ENCODE data around the gene GAB2.

The GAB2 gene

GRCh38 chr11:78339483-78339882 lies 78.1 kb downstream of the GAB2 start:
- DNase-seq, result no peak

DNA sequence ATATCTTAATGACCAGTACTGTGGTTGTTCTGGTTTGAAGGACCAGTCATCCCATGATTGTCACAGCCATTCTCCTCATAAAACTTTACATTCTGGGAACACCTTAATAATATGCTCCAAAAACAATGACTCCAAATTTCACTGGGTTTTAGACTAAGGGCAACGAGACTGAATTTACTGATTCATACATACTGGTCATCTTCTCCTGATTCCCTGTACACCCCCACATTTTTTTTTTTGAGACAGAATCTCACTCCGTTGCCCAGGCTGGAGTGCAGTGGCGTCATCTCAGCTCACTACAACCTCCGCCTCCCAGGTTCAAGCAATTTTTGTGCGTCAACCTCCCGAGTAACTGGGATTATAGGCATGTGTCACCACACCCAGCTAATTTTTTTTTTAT lies 78.9 kb downstream of the GAB2 start:
- DNase-seq, result no peak

DNA sequence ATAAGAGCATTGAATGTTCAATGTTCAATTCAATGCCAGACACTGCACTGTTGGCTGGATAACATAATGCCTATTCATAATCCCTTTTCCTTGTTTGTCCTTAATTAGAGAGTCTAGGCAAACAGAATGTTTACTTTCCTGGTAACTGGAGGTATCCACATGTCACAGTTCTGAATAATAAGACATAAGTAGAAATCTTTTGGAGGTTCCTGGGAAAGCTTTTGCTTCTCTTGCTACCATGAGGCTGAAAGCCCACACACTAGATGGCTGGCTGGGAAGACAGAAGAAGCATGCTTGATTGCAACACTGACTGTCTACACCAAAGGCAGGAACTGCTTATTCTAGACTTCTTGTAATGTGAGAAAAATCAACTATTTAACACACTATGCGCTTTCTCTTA lies 79.5 kb downstream of the GAB2 start:
- DNase-seq, result no peak

- DNase-seq, result no peak
These were observed 80.1 kb downstream of the GAB2 start for GRCh38 chr11:78337554-78337924.

GRCh38 chr11:78336877-78337553 lies 80.6 kb downstream of the GAB2 start:
- DNase-seq, result no peak

DNA sequence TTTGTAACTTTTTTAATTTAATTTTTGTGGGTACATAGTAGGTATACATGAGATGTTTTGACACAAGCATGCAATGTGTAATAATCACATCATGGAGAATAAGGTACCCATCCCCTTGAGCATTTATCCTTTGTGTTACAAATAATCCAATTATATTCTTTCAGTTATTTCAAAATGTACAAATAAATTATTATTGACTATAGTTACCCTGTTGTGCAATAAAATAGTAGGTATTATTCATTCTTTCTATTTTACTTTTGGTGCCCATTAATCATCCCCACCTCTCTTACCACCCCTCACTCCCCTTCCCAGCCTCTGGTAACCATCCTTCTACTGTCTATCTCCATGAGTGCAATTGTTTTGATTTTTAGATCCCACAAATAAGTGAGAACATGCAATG lies 83.5 kb downstream of the GAB2 start:
- DNase-seq, result no peak

DNA sequence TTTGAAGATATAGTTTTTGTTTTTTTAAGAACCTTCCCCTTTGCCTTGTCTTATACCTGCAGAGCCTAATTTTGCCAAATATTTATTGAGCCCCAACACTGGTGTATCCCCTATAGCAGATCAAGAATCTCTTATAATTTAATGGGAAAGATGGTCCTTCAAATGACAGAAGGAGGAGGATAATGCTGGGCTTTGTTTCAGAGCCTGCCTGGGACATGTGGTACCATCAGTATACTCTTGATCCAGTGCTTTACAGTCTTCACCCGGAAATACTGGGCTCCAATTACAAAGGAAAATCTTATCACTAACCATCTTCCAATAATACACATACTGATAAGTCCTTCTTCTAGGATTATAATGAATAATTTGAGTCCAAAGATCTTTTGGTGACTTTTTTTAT lies 84.7 kb downstream of the GAB2 start:
- DNase-seq, result no peak

DNA sequence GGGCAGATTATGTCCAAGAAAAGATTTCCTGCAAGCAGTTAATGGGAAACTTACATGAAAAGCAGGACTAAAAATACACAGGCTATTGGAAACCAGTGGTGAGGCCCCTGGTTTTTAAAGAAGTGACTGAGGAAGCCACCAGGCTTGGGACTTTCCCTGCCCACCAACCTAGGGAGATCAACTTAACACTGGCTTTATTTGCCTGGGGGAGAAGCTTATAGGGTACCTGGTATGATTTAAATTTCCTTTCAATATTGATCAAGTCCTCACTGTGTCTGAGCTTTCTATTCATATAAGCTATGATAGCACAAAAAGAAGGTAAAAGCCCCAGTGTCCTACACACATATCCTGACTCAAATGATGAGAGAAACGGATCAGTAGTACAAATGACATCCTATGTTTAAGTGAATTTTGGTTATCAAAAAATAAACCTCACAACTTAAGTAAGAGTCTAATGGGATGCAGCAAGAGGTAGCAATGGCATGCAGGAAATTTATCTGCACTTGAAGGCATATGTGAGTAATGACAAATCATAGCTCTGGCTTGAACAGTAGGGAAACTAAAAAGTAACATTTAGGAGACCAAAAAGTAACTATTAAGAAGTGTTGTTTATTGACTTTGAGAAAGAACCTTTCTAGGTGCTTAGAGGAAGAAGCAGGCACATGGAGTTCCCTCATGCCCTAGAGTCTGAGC lies 85.3 kb downstream of the GAB2 start:
- DNase-seq, result no peak

GRCh38 chr11:78331711-78332110 lies 85.9 kb downstream of the GAB2 start:
- no peak for DNase-seq

DNA sequence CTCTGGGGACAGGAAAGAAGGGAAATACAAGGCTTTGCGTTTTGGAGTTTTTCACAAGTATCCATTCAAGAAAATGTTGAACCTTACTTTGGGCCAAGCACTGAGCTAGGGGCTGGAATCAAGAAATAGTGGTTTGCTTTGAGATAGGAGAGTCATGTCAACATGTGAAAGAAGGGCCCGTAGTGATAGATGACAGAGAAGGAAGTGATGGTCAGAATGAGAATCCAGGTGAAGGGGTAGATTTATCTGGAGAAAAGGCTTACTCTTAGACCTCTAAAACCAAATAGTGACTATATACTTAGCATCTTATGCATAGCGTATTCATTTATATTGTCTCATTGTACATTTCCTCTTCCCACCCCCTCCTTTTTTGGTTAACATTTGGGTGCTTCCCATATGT lies 87.3 kb downstream of the GAB2 start:
- DNase-seq, result no peak

GRCh38 chr11:78327945-78328344 lies 89.7 kb downstream of the GAB2 start:
- DNase-seq, result no peak

GRCh38 chr11:78325274-78325781 lies 92.3 kb downstream of the GAB2 start:
- DNase-seq, result no peak

DNA sequence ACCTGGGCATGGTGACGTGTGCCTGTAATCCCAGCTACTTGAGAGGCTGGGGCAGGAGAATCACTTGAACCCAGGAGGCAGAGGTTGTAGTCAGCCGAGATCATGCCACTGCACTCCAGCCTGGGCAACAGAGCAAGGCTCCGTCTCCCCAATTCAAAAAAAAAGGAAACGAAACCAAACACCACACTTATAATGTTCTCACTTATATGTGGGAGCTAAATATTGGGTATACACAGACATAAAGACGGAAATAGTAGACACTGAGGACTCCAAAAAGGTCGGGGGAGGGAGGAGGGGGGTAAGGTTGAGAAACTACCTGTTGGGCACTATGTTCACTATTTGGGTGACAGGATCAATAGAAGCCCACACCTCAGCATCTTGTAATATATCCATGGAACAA lies 94.3 kb downstream of the GAB2 start:
- DNase-seq, result no peak

GRCh38 chr11:78319453-78319955 lies 98.1 kb downstream of the GAB2 start:
- DNase-seq, result peak; percentile 42

- no peak for DNase-seq
These were observed 99.1 kb downstream of the GAB2 start for GRCh38 chr11:78318321-78319114.

DNA sequence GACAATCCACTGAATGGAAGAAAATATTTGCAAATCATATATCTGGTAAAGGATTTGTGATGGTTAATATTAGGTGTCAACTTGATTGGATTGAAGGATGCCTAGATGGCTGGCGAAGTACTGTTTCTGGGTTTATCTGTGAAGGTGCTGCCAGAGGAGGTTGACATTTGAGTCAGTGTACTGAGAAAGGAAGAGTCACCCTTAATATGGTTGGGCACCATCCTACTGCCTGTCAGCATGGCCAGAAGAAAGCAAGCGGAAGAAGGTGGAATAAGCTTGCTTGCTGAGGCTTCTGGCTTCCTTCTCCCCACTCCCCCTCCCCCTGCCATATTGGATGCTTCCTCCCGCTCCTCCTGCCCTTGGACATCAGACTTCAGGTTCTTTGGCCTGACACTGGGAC lies 101.9 kb downstream of the GAB2 start:
- DNase-seq, result no peak

- DNase-seq, result no peak
These were observed 102.9 kb downstream of the GAB2 start for GRCh38 chr11:78314762-78315161.

DNA sequence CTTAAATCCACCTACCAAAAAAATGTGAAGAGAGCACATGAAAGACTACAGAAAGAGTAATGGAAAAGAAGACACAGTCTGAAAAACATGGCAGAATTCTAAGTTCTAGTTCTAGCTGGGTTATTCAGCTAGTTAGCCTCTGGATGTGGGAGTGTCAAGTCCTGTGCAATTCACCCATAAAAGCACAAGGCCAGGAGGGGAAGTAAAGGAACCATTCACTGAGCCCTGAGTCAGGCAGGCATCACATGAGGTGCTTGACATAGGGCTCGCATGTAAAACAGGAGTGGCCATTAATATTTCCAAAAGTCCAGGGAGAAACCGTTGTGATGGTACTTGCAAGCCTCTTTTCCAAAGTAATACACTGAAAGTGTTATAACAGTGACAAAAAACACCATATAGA lies 103.7 kb downstream of the GAB2 start:
- DNase-seq, result no peak

- peak; percentile 74 for DNase-seq
These were observed 104.3 kb downstream of the GAB2 start for GRCh38 chr11:78313181-78313795.

DNA sequence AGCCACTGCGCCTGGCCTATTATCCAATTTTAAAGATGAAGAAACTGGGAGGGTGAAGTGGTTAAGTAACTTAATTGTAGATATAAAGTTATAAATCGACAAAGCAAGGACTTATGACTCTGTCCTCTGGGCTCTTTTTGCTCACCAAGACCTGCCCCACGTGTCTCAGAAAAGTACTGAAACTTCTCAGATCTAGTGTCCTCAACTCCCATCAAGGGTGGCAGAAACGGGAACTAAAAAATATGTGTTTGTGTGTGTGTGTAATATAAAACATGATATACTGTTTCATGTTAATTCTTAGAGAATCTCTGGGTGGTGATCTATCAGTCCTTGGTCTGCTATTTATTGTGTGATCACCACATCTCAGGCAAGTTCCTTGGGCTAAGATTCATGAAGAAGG lies 104.9 kb downstream of the GAB2 start:
- no peak for DNase-seq

DNA sequence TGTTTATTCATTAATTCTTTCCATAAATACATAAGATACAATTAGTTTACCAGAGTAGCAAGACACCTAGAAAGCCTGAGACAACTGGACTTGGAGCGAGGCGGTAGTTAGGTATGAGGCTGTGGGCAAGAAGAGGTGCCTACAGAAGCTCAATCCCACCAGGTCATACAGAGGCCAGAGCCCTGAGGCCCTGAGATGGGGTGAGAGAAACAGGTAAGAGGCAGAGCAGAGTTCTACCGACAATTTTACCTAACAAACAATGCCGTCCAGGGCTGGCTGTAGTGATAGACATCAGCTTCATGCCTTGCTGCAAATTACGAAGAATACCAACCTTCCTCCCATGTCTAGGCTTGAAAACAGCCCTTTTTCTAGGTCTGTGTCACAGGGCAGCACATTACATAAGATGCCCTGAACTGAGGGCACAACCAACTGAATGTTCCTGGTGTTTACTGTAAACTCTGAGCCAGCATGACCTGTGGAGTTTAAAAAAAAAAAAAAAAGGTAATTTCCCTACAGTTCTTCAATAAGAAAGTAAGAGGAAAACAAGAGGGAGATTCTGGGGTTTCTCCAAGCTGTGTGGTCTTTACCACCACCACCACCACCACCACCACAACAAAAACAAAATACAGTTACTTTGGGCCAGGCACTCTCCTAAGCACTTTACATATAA lies 105.8 kb downstream of the GAB2 start:
- DNase-seq, result no peak

GRCh38 chr11:78310500-78310909 lies 107.1 kb downstream of the GAB2 start:
- DNase-seq, result no peak

- DNase-seq, result no peak
These were observed 113.4 kb downstream of the GAB2 start for GRCh38 chr11:78304201-78304600.
